Activated CD8-positive, alpha-beta memory T cell treated with anti-CD3 and anti-CD28 coated beads, Interleukin-2, amount 10 ng/mL, durations not matched to agents 7 days and 5 days (primary cell): ENCODE results near the gene TRPM7. TPM values are rescaled to one million over a fixed set of nuclear protein-coding genes. Genes with fewer than 3 reads are reported as not detected.

ENCODE experiments used
- ATAC-seq: fragments of 150-1000 bp; cut with Tn5 transposase; one replicate; pipeline ENCODE4 v1.10.0; 2021; ENCODE audit warnings: moderate library complexity
- CTCF ChIA-PET: fragments of 350-600 bp; sonication (Branson Sonifier 250); formaldehyde crosslinking; loops from one replicate; lab custom pipeline; 2021; ENCODE audit warnings: antibody characterized with exemption; lab: Charles Lee
- DNase-seq: peaks from one replicate; pipeline ENCODE4 v3.0.0-alpha.2; 2020
- H3K27ac Mint-ChIP-seq: one replicate; pipeline ENCODE4 v1.8.0; 2021; ENCODE audit warnings: mild to moderate bottlenecking, mixed read lengths
- H3K27me3 Mint-ChIP-seq: one replicate; pipeline ENCODE4 v1.8.0; 2021; ENCODE audit warnings: mixed read lengths
- H3K36me3 Mint-ChIP-seq: one replicate; pipeline ENCODE4 v1.8.0; 2021; ENCODE audit warnings: mild to moderate bottlenecking, mixed read lengths
- H3K4me1 Mint-ChIP-seq: one replicate; pipeline ENCODE4 v1.8.0; 2021; ENCODE audit warnings: mixed read lengths
- H3K4me3 Mint-ChIP-seq: one replicate; pipeline ENCODE4 v1.8.0; 2021; ENCODE audit warnings: mild to moderate bottlenecking, moderate library complexity, mixed read lengths
- H3K9me3 Mint-ChIP-seq: one replicate; pipeline ENCODE4 v1.8.0; 2022; ENCODE audit warnings: low read depth, mixed read lengths
- total RNA-seq, 2 experiments: library from RNA; stranded (reverse); gene quantifications; one replicate each; pipeline ENCODE4 v1.2.3, GENCODE V29; 2021

TRPM7 gene
- total RNA-seq, 2 experiments from 2014 or later = 44.5 to 45.8 TPM

DNA sequence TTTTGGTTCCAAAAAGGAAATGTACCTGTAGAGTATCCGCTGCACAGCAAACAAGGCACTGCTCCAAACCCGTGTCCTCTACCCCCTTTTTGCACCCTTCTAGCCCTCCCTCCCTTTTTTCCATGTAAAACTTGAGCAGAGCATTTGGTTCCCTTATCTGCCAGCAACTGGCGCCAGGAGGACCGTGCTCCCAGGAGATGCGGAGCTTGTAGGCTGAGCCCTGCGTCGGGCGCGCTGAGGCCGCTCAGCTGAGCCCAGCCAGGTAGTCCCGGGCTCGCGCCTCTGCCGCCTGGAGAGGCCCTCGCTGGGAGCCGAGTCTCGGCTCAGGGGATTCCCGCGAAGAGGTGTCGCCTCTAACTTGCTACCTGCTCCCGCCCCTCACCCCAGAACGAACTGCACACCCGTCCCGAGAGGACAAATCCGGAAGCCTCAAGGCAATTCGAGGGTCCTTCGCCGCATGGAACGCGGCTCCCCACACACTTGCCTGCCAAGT lies 575 bp downstream of the TRPM7 start:
- H3K4me1 Mint-ChIP-seq = peaks cover 57% of the 10 kb centered on the region
- peak overlapping the region; percentile 95 for H3K27ac Mint-ChIP-seq
- CTCF ChIA-PET = interaction anchor here (0.6 to 3.1 kb wide), 6 partner anchors 10 to 240 kb away, joined by 3 to 17 read pairs (median 4); no protein-coding TSS in a partner anchor
- H3K9me3 Mint-ChIP-seq = no peaks in the 10 kb centered on the region
- peaks cover 33% of the 10 kb centered on the region for H3K36me3 Mint-ChIP-seq
- peak; percentile 48 for ATAC-seq
- H3K27me3 Mint-ChIP-seq = no peaks in the 10 kb centered on the region
- peak overlapping the region; percentile 99 for H3K4me3 Mint-ChIP-seq
- peak; percentile 74 for DNase-seq

DNA sequence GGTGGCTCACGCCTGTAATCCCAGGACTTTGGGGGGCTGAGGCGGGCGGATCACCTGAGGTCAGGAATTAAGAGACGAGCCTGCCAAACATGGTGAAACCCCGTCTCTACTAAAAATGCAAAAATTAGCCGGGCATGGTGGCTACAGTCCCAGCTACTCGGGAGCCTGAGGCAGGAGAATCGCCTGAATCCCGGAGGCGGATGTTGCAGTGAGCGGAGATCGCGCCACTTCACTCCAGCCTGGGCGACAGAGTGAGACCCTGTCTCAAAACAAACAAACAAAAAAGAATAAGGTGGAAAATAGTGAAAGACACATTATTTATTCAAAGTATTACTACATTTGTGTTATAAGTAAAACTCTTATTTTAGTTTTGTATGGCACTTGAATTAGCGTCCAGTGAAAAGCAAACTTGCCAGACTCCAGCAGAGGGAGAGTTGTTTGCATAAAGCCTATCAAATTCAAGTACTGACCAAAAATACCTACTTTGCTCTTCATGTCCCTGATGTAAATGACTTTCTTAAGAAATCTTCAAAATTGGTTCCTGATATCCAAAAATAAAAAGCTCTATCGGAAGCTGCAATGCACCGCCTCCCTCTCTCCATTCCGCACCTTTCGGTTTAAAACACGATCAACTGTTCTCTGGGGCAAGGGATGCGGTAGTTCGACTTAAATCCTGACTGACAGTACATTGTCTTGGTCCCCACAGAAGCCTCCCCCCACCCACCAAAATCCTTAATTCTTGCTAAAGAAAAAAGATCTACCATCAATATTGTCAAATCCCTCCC lies 1.2 kb downstream of the TRPM7 start:
- H3K4me3 Mint-ChIP-seq = peak overlapping the region; percentile 99
- peak overlapping the region; percentile 95 for H3K27ac Mint-ChIP-seq
- peaks cover 33% of the 10 kb centered on the region for H3K36me3 Mint-ChIP-seq
- DNase-seq (no peak), ATAC-seq (no peak)
- no peaks in the 10 kb centered on the region for H3K9me3 Mint-ChIP-seq
- no peaks in the 10 kb centered on the region for H3K27me3 Mint-ChIP-seq
- CTCF ChIA-PET = interaction anchor here (0.6 to 3.1 kb wide), 6 partner anchors 9 to 240 kb away, joined by 3 to 17 read pairs (median 4); no protein-coding TSS in a partner anchor
- peaks cover 58% of the 10 kb centered on the region for H3K4me1 Mint-ChIP-seq

DNA sequence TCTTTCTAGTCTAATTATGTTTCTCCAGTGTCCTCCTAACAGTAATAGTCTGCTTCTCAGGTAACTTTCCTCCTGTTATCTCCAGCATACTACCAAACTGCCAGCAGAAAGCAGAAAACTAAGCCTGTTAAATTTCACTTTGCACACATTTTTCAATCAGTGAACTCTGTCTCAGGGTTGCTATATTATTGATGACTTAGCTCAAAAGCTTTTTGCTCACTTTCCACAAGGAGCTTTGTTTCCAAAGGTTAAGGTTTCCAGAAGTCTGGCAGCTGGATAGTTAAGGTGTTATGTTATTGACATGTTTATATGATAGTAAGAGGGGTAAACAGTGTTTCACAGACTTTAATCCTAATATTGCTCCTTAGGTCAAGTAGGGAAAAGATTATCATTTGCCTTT lies 5.1 kb downstream of the TRPM7 start:
- ATAC-seq = no peak
- no peak for DNase-seq
- CTCF ChIA-PET = interaction anchor here (0.6 to 1.2 kb wide), 3 partner anchors 26 to 204 kb away, joined by 3 to 4 read pairs (median 3); no protein-coding TSS in a partner anchor
- no peak overlapping the region for H3K4me3 Mint-ChIP-seq
- H3K27ac Mint-ChIP-seq = peak overlapping the region; percentile 47
- H3K27me3 Mint-ChIP-seq = no peaks in the 10 kb centered on the region
- peaks cover 50% of the 10 kb centered on the region for H3K4me1 Mint-ChIP-seq
- no peaks in the 10 kb centered on the region for H3K9me3 Mint-ChIP-seq
- H3K36me3 Mint-ChIP-seq = peaks cover 40% of the 10 kb centered on the region

DNA sequence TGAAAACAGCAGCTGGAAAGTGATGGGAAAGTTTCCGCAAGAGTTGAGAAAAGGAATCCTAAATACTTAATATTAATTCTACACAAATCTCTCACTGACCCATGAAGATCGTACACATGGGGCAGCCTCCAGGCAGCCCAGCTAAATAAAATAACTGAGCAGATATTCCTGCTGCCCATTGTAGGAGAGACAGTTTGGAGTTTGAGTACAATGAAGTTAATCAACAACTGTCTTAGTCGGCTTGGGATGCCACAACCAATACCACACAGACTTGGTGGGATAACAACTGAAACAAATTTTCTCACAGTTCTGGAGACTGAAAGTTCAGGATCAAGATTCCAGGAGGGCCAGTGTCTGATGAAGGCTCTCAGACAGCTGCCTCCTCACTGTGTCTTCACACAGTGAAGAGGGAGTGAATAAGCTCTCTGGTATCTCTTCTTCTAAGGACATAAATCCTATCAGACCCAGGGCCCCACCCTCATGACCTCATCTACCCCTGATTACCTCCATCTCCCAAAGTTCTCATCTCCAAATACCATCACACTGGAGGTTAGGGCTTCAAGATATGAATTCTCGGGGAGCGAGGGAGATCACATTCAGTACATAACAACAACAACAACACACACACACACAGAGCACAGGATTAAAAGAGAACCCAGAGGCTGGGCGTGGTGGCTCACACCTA lies 9.7 kb downstream of the TRPM7 start:
- Mint-ChIP-seq H3K36me3 (peaks cover 20% of the 10 kb centered on the region), H3K9me3 (no peaks in the 10 kb centered on the region), H3K4me3 (no peak overlapping the region), H3K4me1 (peaks cover 23% of the 10 kb centered on the region), H3K27me3 (no peaks in the 10 kb centered on the region), H3K27ac (no peak overlapping the region)
- ATAC-seq = no peak
- DNase-seq = no peak
- CTCF ChIA-PET = interaction anchor here (0.9 to 2.5 kb wide), 7 partner anchors 8 to 232 kb away, joined by 3 to 17 read pairs (median 4); partner anchors contain the start of genes AP4E1 and TRPM7

DNA sequence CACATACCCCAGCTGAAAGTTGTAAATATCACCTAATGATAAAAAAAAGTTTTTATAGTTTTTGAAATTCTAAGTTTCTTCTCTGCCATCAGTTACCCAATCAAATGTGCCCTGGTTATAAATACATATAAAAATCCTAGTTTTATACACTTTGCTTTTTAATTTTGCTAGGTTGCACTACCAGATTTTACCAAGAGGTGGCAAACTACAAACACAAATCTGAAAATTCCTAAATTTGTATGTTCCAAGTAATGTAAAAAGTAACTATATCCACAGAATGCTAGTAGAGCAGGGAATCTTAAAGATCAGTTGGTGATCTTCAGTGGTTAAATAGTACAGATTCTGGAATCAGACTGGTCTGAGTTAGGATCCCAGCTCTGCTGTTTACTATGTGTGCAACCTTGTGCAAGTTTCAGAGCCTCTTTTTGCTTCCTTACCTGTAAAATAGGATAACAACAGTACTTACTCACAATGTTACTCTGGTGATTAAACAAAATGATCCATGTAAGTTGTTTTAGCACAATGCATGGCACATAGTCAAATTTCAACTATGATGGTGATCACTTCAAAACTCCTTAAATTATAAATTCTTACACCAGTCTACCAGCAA lies 11.0 kb downstream of the TRPM7 start:
- DNase-seq (no peak), ATAC-seq (no peak)
- Mint-ChIP-seq H3K9me3 (no peaks in the 10 kb centered on the region), H3K27me3 (no peaks in the 10 kb centered on the region), H3K4me1 (peaks cover 13% of the 10 kb centered on the region), H3K27ac (no peak overlapping the region), H3K4me3 (no peak overlapping the region), H3K36me3 (peaks cover 17% of the 10 kb centered on the region)
- CTCF ChIA-PET = interaction anchor here (0.7 to 2.5 kb wide), 15 partner anchors 10 to 234 kb away, joined by 3 to 17 read pairs (median 3); partner anchors contain the start of genes AP4E1 and TRPM7

DNA sequence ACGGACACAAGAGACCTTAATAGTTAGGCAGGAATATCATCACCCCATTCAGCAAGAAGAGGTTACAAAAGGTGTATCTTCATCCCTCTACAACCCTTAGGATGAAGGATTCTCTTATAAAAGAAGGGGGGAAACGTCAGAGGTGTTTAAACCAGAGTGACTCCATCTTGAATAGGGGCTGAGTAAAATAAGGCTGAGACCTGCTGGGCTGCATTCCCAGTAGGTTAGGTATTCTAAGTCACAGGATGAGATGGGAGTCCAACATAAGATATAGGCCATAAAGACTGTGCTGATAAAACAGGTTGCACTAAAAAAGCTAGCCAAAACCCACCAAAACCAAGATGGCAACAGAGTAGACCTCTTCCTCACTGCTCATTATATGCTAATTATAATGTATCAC lies 16.5 kb downstream of the TRPM7 start:
- CTCF ChIA-PET = no interaction called here
- no peak for DNase-seq

DNA sequence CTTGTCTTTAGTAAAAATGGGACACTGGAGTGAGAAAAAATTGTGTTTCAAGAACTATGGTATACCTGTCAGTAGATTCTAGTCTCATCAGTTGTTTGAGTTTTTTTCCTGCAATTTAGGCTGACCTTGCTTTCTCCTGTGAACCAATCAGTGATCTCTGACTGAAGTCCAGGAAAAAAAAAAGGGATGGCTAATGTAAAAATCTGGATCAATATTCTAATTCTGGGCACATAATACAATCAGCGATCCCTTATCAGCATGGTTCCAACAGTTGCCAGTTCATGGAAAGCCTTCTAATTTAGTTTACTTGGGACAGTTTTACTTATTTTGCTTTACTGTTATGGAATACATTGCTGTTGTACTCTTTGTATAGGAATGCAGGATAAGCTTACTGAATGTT lies 17.0 kb downstream of the TRPM7 start:
- Mint-ChIP-seq H3K27ac (no peak overlapping the region), H3K27me3 (no peaks in the 10 kb centered on the region), H3K9me3 (no peaks in the 10 kb centered on the region), H3K36me3 (peaks cover 17% of the 10 kb centered on the region), H3K4me1 (no peaks in the 10 kb centered on the region), H3K4me3 (no peak overlapping the region)
- CTCF ChIA-PET = no interaction called here
- DNase-seq (no peak), ATAC-seq (no peak)

More for the DNA sequence above, 16.5 kb downstream of the TRPM7 start:
- no peak overlapping the region for H3K27ac Mint-ChIP-seq
- no peaks in the 10 kb centered on the region for H3K4me1 Mint-ChIP-seq
- peaks cover 18% of the 10 kb centered on the region for H3K36me3 Mint-ChIP-seq
- H3K9me3 Mint-ChIP-seq = no peaks in the 10 kb centered on the region
- no peak for ATAC-seq
- no peak overlapping the region for H3K4me3 Mint-ChIP-seq
- no peaks in the 10 kb centered on the region for H3K27me3 Mint-ChIP-seq

DNA sequence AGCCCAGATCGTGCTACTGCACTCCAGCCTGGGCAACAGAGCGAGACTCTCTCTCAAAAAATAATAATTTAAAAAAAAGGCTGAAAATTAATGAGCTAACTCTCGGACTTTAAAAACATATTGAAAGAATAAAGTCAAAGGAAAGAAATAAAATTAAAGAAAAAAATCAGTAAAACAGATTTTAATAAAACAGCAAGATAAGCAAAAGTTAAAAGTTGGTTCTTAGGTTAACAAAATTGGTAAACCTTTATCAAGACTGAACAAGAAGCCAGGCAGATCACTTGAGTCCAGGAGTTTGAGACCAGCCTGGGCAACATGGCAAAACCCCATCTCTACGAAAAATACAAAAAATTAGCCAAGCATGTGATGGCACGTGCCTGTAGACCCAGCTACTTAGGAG lies 20.7 kb downstream of the TRPM7 start:
- CTCF ChIA-PET = interaction anchor here (0.6 to 0.9 kb wide), 2 partner anchors 11 to 14 kb away, joined by 3 read pairs; no protein-coding TSS in a partner anchor
- Mint-ChIP-seq H3K4me1 (no peaks in the 10 kb centered on the region), H3K36me3 (peaks cover 26% of the 10 kb centered on the region), H3K27me3 (no peaks in the 10 kb centered on the region), H3K27ac (no peak overlapping the region), H3K4me3 (no peak overlapping the region), H3K9me3 (no peaks in the 10 kb centered on the region)
- ATAC-seq (no peak), DNase-seq (no peak)

DNA sequence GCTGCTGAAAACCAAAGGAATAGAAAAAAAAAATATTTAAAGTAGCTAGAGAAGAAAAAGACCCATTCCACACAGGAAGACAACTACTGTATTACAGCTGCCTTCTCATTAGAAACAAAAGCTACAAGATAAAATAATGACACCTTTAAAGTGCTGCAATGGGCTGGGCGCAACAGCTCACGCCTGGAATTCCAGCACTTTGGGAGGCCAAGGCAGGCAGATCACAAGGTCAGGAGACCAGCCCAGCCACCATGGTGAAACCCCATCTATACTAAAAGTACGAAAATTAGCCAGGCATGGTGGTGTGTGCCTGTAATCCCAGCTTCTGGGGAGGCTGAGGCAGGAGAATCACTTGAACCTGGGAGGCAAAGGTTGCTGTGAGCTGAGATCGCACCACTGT lies 31.0 kb downstream of the TRPM7 start:
- peaks cover 19% of the 10 kb centered on the region for H3K4me1 Mint-ChIP-seq
- ATAC-seq (no peak), DNase-seq (no peak)
- no peak overlapping the region for H3K4me3 Mint-ChIP-seq
- peaks cover 59% of the 10 kb centered on the region for H3K36me3 Mint-ChIP-seq
- CTCF ChIA-PET = interaction anchor here (0.7 to 1.1 kb wide), 2 partner anchors 26 to 221 kb away, joined by 4 read pairs; no protein-coding TSS in a partner anchor
- no peak overlapping the region for H3K27ac Mint-ChIP-seq
- no peaks in the 10 kb centered on the region for H3K9me3 Mint-ChIP-seq
- H3K27me3 Mint-ChIP-seq = no peaks in the 10 kb centered on the region

DNA sequence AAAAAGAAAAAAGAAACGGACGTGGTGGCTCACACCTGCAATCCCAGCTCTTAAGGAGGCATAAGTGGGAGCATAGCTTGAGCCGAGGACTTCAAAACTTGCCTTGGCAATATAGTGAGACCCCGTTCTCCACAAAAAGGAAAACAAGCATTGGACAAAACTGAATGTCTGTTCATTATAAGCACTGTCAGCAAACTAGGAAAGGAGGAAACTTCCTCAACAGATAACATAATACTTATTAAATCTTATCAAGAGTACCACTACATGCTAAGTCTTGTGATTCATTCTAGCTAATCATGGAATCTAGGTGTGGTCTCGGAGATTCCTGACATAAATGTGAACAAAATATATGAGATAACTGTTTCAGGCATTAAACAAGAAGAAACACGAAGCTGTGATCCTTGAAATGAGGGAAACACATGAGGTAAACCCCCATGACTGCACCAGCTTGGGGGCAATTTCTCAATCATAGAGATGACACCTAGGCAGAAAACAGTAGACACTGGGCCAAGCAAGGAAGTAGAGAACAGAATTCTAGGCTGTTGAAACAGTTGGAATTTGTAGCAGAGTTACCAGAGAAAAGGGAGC lies 33.3 kb downstream of the TRPM7 start:
- Mint-ChIP-seq H3K4me3 (no peak overlapping the region), H3K9me3 (no peaks in the 10 kb centered on the region), H3K27me3 (no peaks in the 10 kb centered on the region), H3K4me1 (peaks cover 19% of the 10 kb centered on the region), H3K27ac (no peak overlapping the region), H3K36me3 (peaks cover 55% of the 10 kb centered on the region)
- CTCF ChIA-PET = interaction anchor here (0.6 kb wide), 1 partner anchor 51 kb away, joined by 3 read pairs; no protein-coding TSS in a partner anchor
- DNase-seq (no peak), ATAC-seq (no peak)

DNA sequence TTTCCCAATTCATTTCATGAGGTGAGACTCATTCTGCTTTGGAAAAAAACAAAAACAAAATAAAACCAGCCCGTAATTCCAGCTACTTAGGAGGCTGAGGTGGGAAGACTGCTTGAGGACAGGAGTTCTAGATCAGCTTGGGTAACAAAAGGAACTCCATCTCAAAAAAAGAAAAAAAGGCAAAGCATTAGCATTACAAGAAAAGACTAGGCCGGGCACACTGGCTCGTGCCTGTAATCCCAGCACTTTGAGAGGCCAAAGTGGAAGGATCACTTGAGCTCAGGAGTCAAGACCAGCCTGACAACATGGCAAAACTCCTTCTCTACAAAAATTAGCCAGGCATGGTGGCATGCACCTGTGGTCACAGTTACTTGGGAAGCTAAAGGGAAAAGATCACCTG lies 33.9 kb downstream of the TRPM7 start:
- CTCF ChIA-PET = interaction anchor here (0.6 to 0.9 kb wide), 3 partner anchors 13 to 50 kb away, joined by 3 read pairs; no protein-coding TSS in a partner anchor
- Mint-ChIP-seq H3K27me3 (no peaks in the 10 kb centered on the region), H3K4me1 (peaks cover 19% of the 10 kb centered on the region), H3K36me3 (peaks cover 54% of the 10 kb centered on the region), H3K27ac (no peak overlapping the region), H3K9me3 (no peaks in the 10 kb centered on the region), H3K4me3 (no peak overlapping the region)
- no peak for ATAC-seq
- DNase-seq = no peak

DNA sequence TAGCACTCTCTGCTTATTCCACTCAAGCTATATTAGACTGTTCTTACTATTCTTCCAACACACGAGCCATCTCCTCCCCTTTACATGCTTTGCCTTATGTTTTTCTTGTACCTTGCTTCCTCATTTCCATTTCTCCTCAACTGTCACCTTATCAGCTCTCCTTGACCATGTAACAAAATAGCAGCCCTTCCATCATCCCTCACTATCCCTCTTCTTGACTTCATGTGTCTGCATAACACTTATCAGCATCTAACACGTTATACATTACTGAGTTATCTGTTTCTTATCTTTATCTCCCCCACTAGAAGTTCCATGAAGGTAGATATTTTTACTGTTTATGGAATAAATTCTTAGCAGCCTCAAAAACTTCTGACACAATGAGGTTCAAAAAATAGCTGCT lies 45.3 kb downstream of the TRPM7 start:
- H3K4me1 Mint-ChIP-seq = peaks cover 3% of the 10 kb centered on the region
- peak overlapping the region; percentile 35 for H3K27ac Mint-ChIP-seq
- H3K27me3 Mint-ChIP-seq = no peaks in the 10 kb centered on the region
- H3K36me3 Mint-ChIP-seq = peaks cover 34% of the 10 kb centered on the region
- CTCF ChIA-PET = no interaction called here
- no peak for DNase-seq
- H3K9me3 Mint-ChIP-seq = no peaks in the 10 kb centered on the region
- no peak for ATAC-seq
- H3K4me3 Mint-ChIP-seq = no peak overlapping the region
